NT2/D1 (cell line): Measurements from ENCODE around the gene PDE4C.
A peak's percentile ranks its signal among the peaks of the same experiment; 100 is the strongest.

Experiments
- DNase-seq: peaks from one replicate; pipeline ENCODE4 v3.0.0-alpha.2; 2011; ENCODE audit warnings: low read depth, low spot score
- H3K27me3 ChIP-seq: 2 replicates; pipeline ENCODE4 v1.6.0; 2011; ENCODE audit warnings: mild to moderate bottlenecking; ENCODE audit not compliant: insufficient read length, insufficient read depth
- H3K36me3 ChIP-seq: 2 replicates; pipeline ENCODE4 v1.6.1; 2011; ENCODE audit warnings: mild to moderate bottlenecking, low read length, mixed read lengths; ENCODE audit not compliant: insufficient read depth, insufficient read length
- H3K4me1 ChIP-seq: 2 replicates; pipeline ENCODE4 v1.5.1; 2011; ENCODE audit not compliant: insufficient read depth, insufficient read length
- H3K4me3 ChIP-seq: 2 replicates; pipeline ENCODE4 v1.5.1; 2011; ENCODE audit warnings: low read depth; ENCODE audit not compliant: insufficient read length
- H3K9ac ChIP-seq: 2 replicates; pipeline ENCODE4 v1.6.0; 2011; ENCODE audit warnings: low read depth; ENCODE audit not compliant: insufficient read length
- H3K9me3 ChIP-seq: 2 replicates; pipeline ENCODE4 v1.5.1; 2011; ENCODE audit warnings: mild to moderate bottlenecking, low read length; ENCODE audit not compliant: insufficient read depth
- SUZ12 ChIP-seq: IDR thresholded peaks from 2 replicates; pipeline ENCODE4 v1.6.1; 2011; ENCODE audit not compliant: insufficient read length, insufficient read depth; ENCODE audit errors: extremely low read depth
- YY1 ChIP-seq: IDR thresholded peaks from 2 replicates; pipeline ENCODE4 v1.6.1; 2011; ENCODE audit not compliant: insufficient read length, insufficient read depth
- ZNF274 ChIP-seq: IDR thresholded peaks from 2 replicates; pipeline ENCODE4 v1.6.1; 2011; ENCODE audit warnings: mild to moderate bottlenecking, low read depth, low read length

Gene PDE4C

DNA sequence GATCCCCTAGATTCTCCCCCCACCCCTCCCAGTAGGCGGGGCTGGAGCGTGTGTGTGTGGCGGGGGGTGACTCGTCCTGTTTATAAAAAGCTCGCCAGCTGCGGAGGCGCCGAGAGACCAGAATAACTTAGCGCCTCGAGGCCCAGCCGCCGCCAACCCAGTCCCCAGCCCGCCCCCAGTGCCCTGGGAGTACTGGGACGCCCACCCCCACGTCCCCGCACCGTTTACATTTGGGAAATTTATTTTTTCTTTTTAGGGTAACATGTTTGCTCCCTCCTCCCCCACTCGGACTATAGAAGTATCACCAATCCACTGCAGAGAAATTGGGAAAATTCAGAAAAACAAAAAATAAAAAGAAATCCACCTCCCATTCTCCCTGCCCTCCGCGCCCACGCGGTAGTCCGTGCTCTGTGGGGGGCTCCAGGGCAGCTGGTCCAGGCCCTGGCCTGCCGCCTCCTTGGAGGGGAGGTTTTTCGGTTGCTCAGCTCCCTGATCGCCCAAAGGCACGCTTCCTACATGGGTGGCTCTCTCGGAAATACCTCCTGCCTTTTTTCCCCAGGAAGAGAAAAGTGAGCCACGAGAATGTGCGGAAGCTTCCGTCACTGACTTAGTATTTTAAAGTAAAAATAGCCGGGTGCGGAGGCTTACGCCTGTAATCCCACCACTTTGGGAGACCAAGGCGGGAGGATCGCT lies 20.9 kb downstream of the PDE4C start:
- no peak for DNase-seq
- H3K27me3 ChIP-seq, result peaks cover 9% of the 10 kb centered on the region

DNA sequence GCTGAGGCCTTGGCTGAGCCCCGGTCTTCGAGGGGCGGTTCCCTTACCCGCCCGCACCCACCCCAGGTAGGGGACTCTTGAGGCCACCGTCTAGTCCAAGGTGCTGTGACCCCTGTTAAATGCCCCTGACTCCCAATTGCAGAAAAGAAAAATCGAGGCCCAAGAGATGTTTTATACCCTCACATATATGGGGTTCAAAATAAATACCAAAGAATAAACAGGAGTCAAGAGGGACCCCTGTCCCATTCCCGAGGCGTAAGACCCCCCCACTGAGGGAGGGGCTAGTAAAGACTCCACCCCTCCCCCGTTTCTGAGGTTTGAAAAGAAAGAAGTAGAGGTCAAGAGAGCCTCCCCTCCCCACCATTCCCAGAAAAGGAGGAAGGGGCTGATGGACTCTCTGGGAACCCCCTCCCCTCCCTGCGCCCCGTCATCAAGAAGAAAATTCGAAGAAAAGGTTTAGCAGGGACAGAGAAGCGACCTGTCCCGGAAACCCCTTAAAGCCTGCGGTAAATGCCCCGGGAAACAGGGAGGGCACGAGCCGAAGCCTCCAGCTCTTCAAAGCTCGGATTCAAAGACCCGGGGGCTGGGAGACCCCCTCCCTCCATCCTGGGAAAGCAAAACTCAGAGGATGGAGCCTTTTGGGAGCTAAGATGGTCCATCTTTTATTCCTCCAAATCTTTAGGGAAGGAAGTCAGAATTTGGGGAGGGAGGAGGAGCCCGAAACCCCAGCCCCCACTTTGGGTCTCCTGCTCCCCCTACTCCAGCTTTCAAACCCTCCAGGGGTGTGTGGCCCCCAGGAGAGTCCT lies 21.6 kb downstream of the PDE4C start:
- TF ChIP-seq ZNF274 (no peak), YY1 (no peak), SUZ12 (no peak)
- H3K9me3 ChIP-seq, result no peaks in the 10 kb centered on the region
- peaks cover 9% of the 10 kb centered on the region for H3K27me3 ChIP-seq
- H3K36me3 ChIP-seq, result no peaks in the 10 kb centered on the region
- peaks cover 12% of the 10 kb centered on the region for H3K4me1 ChIP-seq
- peak overlapping the region; percentile 52 for H3K4me3 ChIP-seq
- H3K9ac ChIP-seq, result peak overlapping the region; percentile 95
- DNase-seq, result peak; percentile 64

More for the DNA sequence above, 20.9 kb downstream of the PDE4C start:
- peaks cover 12% of the 10 kb centered on the region for H3K4me1 ChIP-seq
- H3K9ac ChIP-seq, result peak overlapping the region; percentile 95
- peak overlapping the region; percentile 52 for H3K4me3 ChIP-seq
- no peaks in the 10 kb centered on the region for H3K9me3 ChIP-seq
- TF ChIP-seq YY1 (no peak), ZNF274 (no peak), SUZ12 (no peak)
- H3K36me3 ChIP-seq, result no peaks in the 10 kb centered on the region

DNA sequence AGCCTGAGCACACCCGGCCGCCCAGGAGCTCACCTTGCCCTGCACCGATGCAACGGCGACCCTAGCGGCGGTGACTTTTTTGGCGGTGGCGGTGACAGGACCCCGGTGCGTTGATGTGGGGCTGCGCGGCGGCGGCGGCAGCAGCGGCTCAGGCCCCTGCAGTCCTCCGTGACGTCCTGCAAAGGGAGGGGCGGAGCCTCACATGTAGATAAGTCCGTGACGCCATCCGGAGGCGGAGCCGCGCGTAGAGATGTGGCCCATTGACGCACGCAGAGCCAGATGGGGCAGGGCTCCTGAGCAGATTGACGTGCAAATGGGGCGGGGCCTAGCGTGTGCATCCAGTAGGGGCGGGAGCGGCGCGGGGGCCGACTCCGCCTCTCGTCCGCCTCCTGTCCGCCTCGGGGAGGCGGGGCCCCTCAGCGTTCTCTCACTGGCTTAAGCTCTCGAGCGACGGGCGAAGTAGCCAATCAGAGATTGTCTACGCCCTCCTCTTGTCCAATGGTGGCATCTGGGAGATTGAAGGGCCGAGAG lies 22.3 kb downstream of the PDE4C start, which contains the start of gene RAB3A:
TSS of gene RAB3A (minus strand) at position 180 of the 531 bp plus-strand sequence. CDS start 1,302 bp downstream, outside the sequence.
- Histone ChIP-seq H3K36me3 (no peaks in the 10 kb centered on the region), H3K4me3 (peak within 1 kb of the TSS; percentile 91), H3K27me3 (peaks cover 9% of the 10 kb centered on the region), H3K4me1 (peaks cover 12% of the 10 kb centered on the region), H3K9ac (peak within 1 kb of the TSS; percentile 95), H3K9me3 (no peaks in the 10 kb centered on the region)
- DNase-seq, result peak; percentile 100
- no peak for TF ChIP-seq SUZ12
- TF ChIP-seq YY1, result no peak
- no peak for TF ChIP-seq ZNF274

DNA sequence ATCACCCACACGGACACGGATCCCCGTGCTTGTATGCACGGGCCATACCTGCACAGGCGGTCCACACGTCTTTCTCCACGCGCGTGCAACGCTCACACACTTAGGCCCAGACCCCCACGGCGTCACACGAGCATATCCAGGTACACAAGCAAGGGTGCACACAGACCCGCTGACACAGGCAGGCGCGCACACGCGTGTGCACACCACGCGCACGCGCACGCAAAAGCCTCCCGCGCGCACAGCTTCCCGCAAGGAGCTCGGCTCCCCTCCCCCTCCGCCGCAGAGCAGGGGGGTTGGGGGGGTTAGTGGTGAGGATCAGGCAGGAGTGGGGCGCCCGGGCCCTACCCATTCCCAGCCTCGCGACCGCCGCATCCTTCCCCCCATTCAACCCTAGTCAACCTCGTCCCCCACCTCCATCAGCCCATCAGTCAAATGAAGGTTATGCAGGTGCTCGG lies 22.8 kb downstream of the PDE4C start:
- H3K9ac ChIP-seq, result peak overlapping the region; percentile 83
- peaks cover 10% of the 10 kb centered on the region for H3K4me1 ChIP-seq
- DNase-seq, result no peak
- H3K36me3 ChIP-seq, result peaks cover 4% of the 10 kb centered on the region
- H3K27me3 ChIP-seq, result peaks cover 9% of the 10 kb centered on the region
- TF ChIP-seq ZNF274, result no peak
- TF ChIP-seq SUZ12, result no peak
- TF ChIP-seq YY1, result no peak
- no peaks in the 10 kb centered on the region for H3K9me3 ChIP-seq
- H3K4me3 ChIP-seq, result peak overlapping the region; percentile 91

DNA sequence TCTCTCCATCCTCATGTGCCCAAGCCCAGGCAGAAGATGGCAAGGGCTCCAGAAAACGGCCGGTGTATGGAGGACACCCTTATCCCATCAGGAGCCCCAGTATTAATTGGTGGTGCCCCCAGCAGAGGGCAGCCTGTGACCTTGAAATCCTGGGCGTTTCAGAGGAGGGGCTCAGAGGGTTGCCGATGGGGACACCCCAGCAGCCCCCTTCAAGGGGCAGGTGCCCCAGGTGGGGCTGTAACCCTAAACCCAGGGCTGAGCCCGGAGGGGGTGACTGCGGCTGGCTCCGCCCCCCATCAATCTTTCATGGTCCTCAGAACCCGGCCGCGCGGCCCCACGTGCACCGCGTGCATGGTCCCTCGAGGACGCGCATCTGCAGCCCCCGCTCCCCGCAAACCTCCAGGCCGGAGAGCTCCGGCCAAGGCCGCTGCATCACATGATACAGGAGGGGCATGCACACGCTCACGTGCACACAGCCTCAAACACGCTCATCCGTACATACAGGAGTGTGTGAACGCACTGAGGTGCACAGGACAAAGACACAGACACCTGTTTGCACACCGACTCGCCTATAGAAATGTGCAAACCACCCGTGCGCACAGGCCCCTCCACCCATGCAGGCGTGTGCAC lies 23.3 kb downstream of the PDE4C start:
- Histone ChIP-seq H3K9ac (peak overlapping the region; percentile 83), H3K36me3 (peaks cover 10% of the 10 kb centered on the region), H3K9me3 (no peaks in the 10 kb centered on the region), H3K4me3 (peak overlapping the region; percentile 91), H3K27me3 (peaks cover 9% of the 10 kb centered on the region), H3K4me1 (peaks cover 8% of the 10 kb centered on the region)
- no peak for DNase-seq
- no peak for TF ChIP-seq ZNF274
- no peak for TF ChIP-seq YY1
- TF ChIP-seq SUZ12, result no peak

DNA sequence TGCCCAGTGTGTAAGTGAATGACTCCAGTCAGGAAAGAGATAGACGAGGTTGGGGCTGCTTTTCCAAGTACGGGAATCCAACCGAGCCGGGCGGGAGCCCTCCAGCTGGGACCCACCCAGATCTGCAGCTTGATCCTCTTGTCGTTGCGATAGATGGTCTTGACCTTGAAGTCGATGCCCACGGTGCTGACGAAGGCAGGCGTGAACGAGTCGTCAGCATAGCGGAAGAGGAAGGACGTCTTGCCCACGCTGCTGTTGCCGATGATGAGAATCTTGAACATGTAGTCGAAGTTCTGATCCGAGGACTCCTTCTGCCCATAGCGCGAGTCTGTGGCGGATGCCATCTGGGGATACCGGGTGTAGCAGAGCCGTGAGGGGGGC lies 23.9 kb downstream of the PDE4C start:
- DNase-seq, result no peak
- Histone ChIP-seq H3K9me3 (no peaks in the 10 kb centered on the region), H3K4me1 (peaks cover 8% of the 10 kb centered on the region), H3K4me3 (no peak overlapping the region), H3K9ac (peak overlapping the region; percentile 17), H3K36me3 (peaks cover 14% of the 10 kb centered on the region), H3K27me3 (peaks cover 9% of the 10 kb centered on the region)
- TF ChIP-seq SUZ12 (no peak), YY1 (no peak), ZNF274 (no peak)
